ENCODE results near the gene EIF4G1. TPM values are rescaled to one million over a fixed set of nuclear protein-coding genes. Genes with fewer than 3 reads are reported as not detected.

Gene EIF4G1
- total RNA-seq, 1 experiment from 2014 or later: 532 TPM

DNA sequence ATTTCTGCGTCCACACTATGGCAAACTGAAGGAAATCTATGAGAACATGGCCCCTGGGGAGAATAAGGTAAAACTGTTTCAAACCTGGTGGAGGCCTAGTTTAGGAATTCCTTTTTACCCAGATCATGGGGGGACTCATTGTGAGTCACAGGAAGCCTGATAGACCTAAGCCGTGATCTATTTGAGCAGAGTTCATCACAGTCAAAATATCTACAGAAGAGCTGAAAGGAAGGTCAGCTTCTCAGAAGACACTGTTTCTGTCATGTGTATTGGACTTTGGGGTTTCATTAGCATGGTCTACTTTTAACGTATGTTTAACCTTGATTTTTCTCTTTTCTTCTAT is 14.1 kb upstream of the EIF4G1 start:
- Mint-ChIP-seq H3K4me3 (peak overlapping the region; percentile 96 to 99), H3K27ac (peak overlapping the region in 1 of 3 experiments; percentile 88; a peak in 1 of 7 replicates), H3K27me3 (ENCODE audit: low read depth) (peaks cover 3% of the 10 kb centered on the region; the same call in 1 of the 2 replicates), H3K4me1 (peaks cover 9 to 11% of the 10 kb centered on the region in 2 experiments), H3K9me3 (no peaks in the 10 kb centered on the region; a peak in 1 of 5 replicates), H3K36me3 (ENCODE audit: insufficient read depth in 1 of 3, low read depth in 3 of 3) (peaks cover 48 to 59% (median 55%) of the 10 kb centered on the region in 3 experiments)
- Histone ChIP-seq H3K18ac (ENCODE audit: insufficient read length, low read depth, low read length) (no peak overlapping the region), H3K27ac (ENCODE audit: insufficient read length, low read depth, low read length) (no peak overlapping the region), H2AK5ac (ENCODE audit: insufficient read length, low read length) (no peak overlapping the region), H3K27me3 (ENCODE audit: insufficient read depth, low read length) (no peaks in the 10 kb centered on the region), H3K79me2 (ENCODE audit: insufficient read depth, low read length) (peaks cover 11% of the 10 kb centered on the region; the same call in 1 of the 2 replicates), H3T11ph (ENCODE audit: low read length) (no peak overlapping the region), H2BK20ac (ENCODE audit: low read depth, low read length, poor library complexity, severe bottlenecking) (no peak overlapping the region), H3K4ac (ENCODE audit: low read depth, low read length) (no peak overlapping the region), H3K14ac (ENCODE audit: insufficient read depth, low read length) (no peak overlapping the region), H4K8ac (replicated peaks; ENCODE audit: insufficient read length, low read depth, low read length) (no peak overlapping the region), H2BK12ac (ENCODE audit: insufficient read length, low read depth, low read length) (no peak overlapping the region), H3K23ac (ENCODE audit: insufficient read length, low read depth, low read length) (no peak overlapping the region), H2BK5ac (ENCODE audit: insufficient read length, low read length) (no peak overlapping the region), H2AFZ (ENCODE audit: low read length) (no peak overlapping the region), H3K9me3 (ENCODE audit: control insufficient read depth, low read depth, low read length) (no peaks in the 10 kb centered on the region), H2BK15ac (ENCODE audit: low read depth, low read length) (no peak overlapping the region), H4K20me1 (ENCODE audit: control insufficient read depth, insufficient read depth, insufficient read length) (no peaks in the 10 kb centered on the region), H4K5ac (ENCODE audit: insufficient read length, low read depth, low read length) (no peak overlapping the region), H3K4me2 (ENCODE audit: insufficient read depth, insufficient read length, low read length) (peak overlapping the region; percentile 74), H2BK120ac (ENCODE audit: low read depth, low read length, poor library complexity, severe bottlenecking) (no peak overlapping the region), H3K4me1 (ENCODE audit: insufficient read depth, low read length) (no peaks in the 10 kb centered on the region), H3K79me1 (ENCODE audit: insufficient read depth, low read depth, low read length, poor library complexity, severe bottlenecking) (no peaks in the 10 kb centered on the region), H3K23me2 (ENCODE audit: insufficient read length, low read depth, low read length, poor library complexity, severe bottlenecking) (peaks cover 6% of the 10 kb centered on the region), H4K91ac (ENCODE audit: insufficient read length, low read depth, low read length) (no peak overlapping the region), H3K56ac (ENCODE audit: insufficient read length, low read depth, low read length) (no peak overlapping the region), H3K9ac (ENCODE audit: extremely low read depth, insufficient read length, low read length) (no peak overlapping the region)
- DNase-seq: no peak
- no CpG with 5 or more reads among the region's 3 CpGs for WGBS (ENCODE audit: extremely low coverage, insufficient read length, low lambda C conversion rate)
- TF ChIP-seq, protein P1, sequence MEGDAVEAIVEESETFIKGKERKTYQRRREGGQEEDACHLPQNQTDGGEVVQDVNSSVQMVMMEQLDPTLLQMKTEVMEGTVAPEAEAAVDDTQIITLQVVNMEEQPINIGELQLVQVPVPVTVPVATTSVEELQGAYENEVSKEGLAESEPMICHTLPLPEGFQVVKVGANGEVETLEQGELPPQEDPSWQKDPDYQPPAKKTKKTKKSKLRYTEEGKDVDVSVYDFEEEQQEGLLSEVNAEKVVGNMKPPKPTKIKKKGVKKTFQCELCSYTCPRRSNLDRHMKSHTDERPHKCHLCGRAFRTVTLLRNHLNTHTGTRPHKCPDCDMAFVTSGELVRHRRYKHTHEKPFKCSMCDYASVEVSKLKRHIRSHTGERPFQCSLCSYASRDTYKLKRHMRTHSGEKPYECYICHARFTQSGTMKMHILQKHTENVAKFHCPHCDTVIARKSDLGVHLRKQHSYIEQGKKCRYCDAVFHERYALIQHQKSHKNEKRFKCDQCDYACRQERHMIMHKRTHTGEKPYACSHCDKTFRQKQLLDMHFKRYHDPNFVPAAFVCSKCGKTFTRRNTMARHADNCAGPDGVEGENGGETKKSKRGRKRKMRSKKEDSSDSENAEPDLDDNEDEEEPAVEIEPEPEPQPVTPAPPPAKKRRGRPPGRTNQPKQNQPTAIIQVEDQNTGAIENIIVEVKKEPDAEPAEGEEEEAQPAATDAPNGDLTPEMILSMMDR (conservative IDR thresholded peaks at IDR 0.05): no peak
